SU-DHL-6 (cell line): ENCODE results near the gene ATP11C.

Experiments used
- H2AFZ ChIP-seq: fragments of 200-600 bp; sonication (generic); 2 replicates; pipeline ENCODE4 v1.6.1; 2014; ENCODE audit warnings: low read depth, mild to moderate bottlenecking, moderate library complexity, mixed read lengths, antibody characterized with exemption, low read length; ENCODE audit not compliant: severe bottlenecking
- H3F3A ChIP-seq: fragments of 200-600 bp; shearing (Covaris generic); 2 replicates; pipeline ENCODE4 v1.6.0; 2016; ENCODE audit warnings: antibody characterized with exemption, mild to moderate bottlenecking; ENCODE audit not compliant: insufficient read depth
- H3K27ac ChIP-seq: fragments of 200-600 bp; sonication (generic); 2 replicates; pipeline ENCODE4 v1.5.1; 2016; ENCODE audit warnings: low read depth, mild to moderate bottlenecking, low read length, moderate library complexity, mixed read lengths
- H3K27me3 ChIP-seq: fragments of 200-600 bp; sonication (generic), shearing (Covaris generic); 2 replicates; pipeline ENCODE4 v1.6.0; 2014; ENCODE audit warnings: mild to moderate bottlenecking, low read length
- H3K36me3 ChIP-seq: fragments of 200-600 bp; sonication (generic); 2 replicates; pipeline ENCODE4 v1.6.1; 2014; ENCODE audit warnings: mild to moderate bottlenecking, low read length, mixed read lengths
- H3K4me2 ChIP-seq: fragments of 300-600, 200-600 bp; shearing (Covaris generic), sonication (generic); 2 replicates; pipeline ENCODE4 v1.6.0; 2014; ENCODE audit warnings: low read length, low read depth, mild to moderate bottlenecking; ENCODE audit not compliant: poor library complexity, severe bottlenecking
- H3K4me3 ChIP-seq: fragments of 200-600 bp; sonication (generic); 2 replicates; pipeline ENCODE4 v1.5.1; 2014; ENCODE audit warnings: antibody characterized with exemption, low read length, mild to moderate bottlenecking, mixed read lengths; ENCODE audit not compliant: insufficient read depth, poor library complexity, severe bottlenecking
- H3K79me2 ChIP-seq: fragments of 200-600 bp; sonication (generic); 2 replicates; pipeline ENCODE4 v1.6.1; 2014; ENCODE audit warnings: mild to moderate bottlenecking, low read length, moderate library complexity; ENCODE audit not compliant: insufficient read depth
- H3K9ac ChIP-seq: fragments of 200-600 bp; sonication (generic); 2 replicates; pipeline ENCODE4 v1.7.0; 2014; ENCODE audit warnings: mild to moderate bottlenecking, low read length
- H3K9me2 ChIP-seq: fragments of 200-600 bp; sonication (generic); replicated peaks from 2 replicates; pipeline ENCODE4 v1.6.1; 2014; ENCODE audit warnings: low read length; ENCODE audit not compliant: insufficient read depth
- H3K9me3 ChIP-seq: fragments of 200-600 bp; sonication (generic); 2 replicates; pipeline ENCODE4 v1.6.1; 2014; ENCODE audit warnings: low read length, mixed read lengths; ENCODE audit not compliant: insufficient read depth
- H4K20me1 ChIP-seq: fragments of 200-600 bp; sonication (generic); 2 replicates; pipeline ENCODE4 v1.6.1; 2014; ENCODE audit warnings: low read depth, mild to moderate bottlenecking, antibody characterized with exemption, low read length, moderate library complexity, mixed read lengths
- CTCF ChIP-seq: fragments of 200-600 bp; sonication (generic); IDR thresholded peaks from one replicate; pipeline ENCODE4 v1.5.1; 2017; ENCODE audit warnings: antibody characterized with exemption, mild to moderate bottlenecking, low read length, moderate library complexity; ENCODE audit not compliant: insufficient read depth, poor library complexity, severe bottlenecking
- EZH2phosphoT487 ChIP-seq: fragments of 200-600 bp; sonication (generic), shearing (Covaris generic); conservative IDR thresholded peaks from 2 replicates; pipeline ENCODE4 v1.6.1; 2018; ENCODE audit warnings: mild to moderate bottlenecking, antibody characterized with exemption, low read length, moderate library complexity, mixed read lengths

Gene ATP11C

GRCh38 chrX:139949703-139950102, 16.9 kb upstream of the ATP11C start:
- H3K4me2 ChIP-seq = no peak overlapping the region

DNA sequence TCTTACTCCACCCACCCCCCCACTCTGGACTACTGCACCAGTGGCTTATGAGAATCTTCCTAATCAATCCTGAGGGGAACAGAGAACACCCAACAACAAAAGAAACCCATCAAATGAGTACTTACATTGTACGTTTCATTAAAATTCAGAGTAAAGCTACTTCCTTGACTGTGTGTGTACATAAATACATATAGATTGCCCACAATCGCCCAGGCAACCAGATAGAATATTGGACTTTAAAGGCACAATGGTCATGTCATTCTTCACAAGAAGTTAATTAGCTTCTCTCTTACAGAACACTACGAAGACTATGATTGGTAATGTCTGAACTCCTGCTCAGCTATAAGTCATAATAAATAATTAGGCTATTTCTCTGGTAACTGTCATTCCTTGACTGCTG, 12.2 kb upstream of the ATP11C start:
- H3K27me3 ChIP-seq = no peaks in the 10 kb centered on the region
- H3F3A ChIP-seq = no peaks in the 10 kb centered on the region
- no peaks in the 10 kb centered on the region for H3K9me3 ChIP-seq
- H2AFZ ChIP-seq = no peak overlapping the region
- no peak overlapping the region for H3K9ac ChIP-seq
- H4K20me1 ChIP-seq = no peaks in the 10 kb centered on the region
- H3K27ac ChIP-seq = no peak overlapping the region
- TF ChIP-seq EZH2phosphoT487 (no peak), CTCF (no peak)
- no peaks in the 10 kb centered on the region for H3K36me3 ChIP-seq
- no peaks in the 10 kb centered on the region for H3K79me2 ChIP-seq
- H3K9me2 ChIP-seq = no peaks in the 10 kb centered on the region
- no peak overlapping the region for H3K4me3 ChIP-seq
- no peak overlapping the region for H3K4me2 ChIP-seq

More at GRCh38 chrX:139949703-139950102, 16.9 kb upstream of the ATP11C start:
- H3K9me3 ChIP-seq = no peaks in the 10 kb centered on the region
- H2AFZ ChIP-seq = no peak overlapping the region
- H3K27ac ChIP-seq = no peak overlapping the region
- no peaks in the 10 kb centered on the region for H3K9me2 ChIP-seq
- no peaks in the 10 kb centered on the region for H3F3A ChIP-seq
- no peaks in the 10 kb centered on the region for H3K36me3 ChIP-seq
- no peak overlapping the region for H3K4me3 ChIP-seq
- H4K20me1 ChIP-seq = no peaks in the 10 kb centered on the region
- H3K9ac ChIP-seq = no peak overlapping the region
- H3K27me3 ChIP-seq = no peaks in the 10 kb centered on the region
- no peaks in the 10 kb centered on the region for H3K79me2 ChIP-seq
- TF ChIP-seq EZH2phosphoT487 (no peak), CTCF (no peak)

DNA sequence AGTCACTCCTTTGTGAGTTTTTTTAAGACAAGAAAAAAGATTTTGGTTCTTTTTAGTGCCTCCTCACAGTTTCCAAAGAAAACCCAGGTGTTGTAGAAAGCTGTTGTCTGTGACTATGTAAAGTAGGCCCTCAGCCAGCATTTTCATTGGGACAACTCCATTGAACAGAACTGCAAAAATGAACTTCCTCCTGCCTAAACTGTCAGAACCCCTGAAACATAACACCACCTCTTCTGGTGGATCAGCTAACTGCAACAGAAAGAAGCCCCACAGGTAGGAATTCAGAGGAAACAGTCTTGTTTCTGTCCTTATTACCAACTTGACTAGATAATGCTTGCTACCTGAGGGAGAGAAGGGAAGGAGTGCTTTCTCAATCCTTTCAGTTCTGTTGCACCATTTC, 3.4 kb upstream of the ATP11C start:
- Histone ChIP-seq H3F3A (no peaks in the 10 kb centered on the region), H3K4me3 (no peak overlapping the region), H3K9me3 (no peaks in the 10 kb centered on the region), H3K4me2 (no peak overlapping the region), H3K79me2 (no peaks in the 10 kb centered on the region), H3K9ac (no peak overlapping the region), H3K27ac (no peak overlapping the region), H4K20me1 (no peaks in the 10 kb centered on the region), H3K27me3 (no peaks in the 10 kb centered on the region), H3K9me2 (no peaks in the 10 kb centered on the region), H3K36me3 (no peaks in the 10 kb centered on the region), H2AFZ (no peak overlapping the region)
- no peak for TF ChIP-seq EZH2phosphoT487
- TF ChIP-seq CTCF = no peak
